T1000 (cell line): ENCODE data around the gene RCAN2.
"Not testable (repeated sequence)": the region's sequence is repeated elsewhere in the genome, so short reads cannot be mapped to it uniquely, and the experiment has no call there.

Source experiments
- DNase-seq: peaks from one replicate; lab custom pipeline; 2025; ENCODE audit warnings: mixed read lengths; lab: John Stamatoyannopoulos, UW

RCAN2 gene

DNA sequence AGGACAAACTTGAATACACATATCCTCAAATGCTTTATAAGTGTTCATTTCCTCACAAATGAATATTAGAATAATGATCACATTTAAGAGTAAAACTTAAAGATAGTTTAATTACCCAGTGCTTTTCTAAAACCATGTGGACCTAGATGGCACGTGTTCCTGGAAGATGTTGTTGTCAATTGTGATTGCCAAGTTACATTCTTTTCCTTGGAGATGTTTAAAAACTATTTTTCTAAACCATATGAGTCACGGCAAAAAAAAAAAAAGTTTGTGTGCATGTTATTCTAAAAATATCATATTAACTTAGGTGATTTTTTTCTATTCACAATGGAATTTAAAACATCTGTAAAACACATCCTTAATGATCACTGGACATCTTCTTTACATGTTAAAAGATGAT, 51.1 kb downstream of the RCAN2 start:
- DNase-seq: no peak

DNA sequence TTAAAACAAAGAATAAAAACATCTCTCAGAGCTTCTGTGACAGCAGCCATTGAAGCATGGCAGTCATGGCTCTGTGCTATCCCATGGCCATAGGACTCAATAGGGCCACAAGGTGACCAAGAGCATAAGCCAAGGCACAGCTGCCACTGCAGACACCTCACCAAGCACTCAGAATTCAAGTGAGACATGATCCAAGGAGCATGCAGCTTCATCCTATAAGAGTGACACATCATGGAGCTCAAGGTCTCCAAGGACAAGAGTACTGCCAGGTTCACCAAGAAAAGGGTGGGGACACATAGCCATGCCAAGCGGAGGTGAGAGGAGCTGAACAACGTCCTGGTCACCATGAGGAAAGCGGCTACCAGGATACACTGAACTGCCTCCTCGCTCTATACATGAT, 53.0 kb downstream of the RCAN2 start:
- DNase-seq: no peak

GRCh38 chr6:46437671-46438221, 53.5 kb downstream of the RCAN2 start:
- DNase-seq: no peak

DNA sequence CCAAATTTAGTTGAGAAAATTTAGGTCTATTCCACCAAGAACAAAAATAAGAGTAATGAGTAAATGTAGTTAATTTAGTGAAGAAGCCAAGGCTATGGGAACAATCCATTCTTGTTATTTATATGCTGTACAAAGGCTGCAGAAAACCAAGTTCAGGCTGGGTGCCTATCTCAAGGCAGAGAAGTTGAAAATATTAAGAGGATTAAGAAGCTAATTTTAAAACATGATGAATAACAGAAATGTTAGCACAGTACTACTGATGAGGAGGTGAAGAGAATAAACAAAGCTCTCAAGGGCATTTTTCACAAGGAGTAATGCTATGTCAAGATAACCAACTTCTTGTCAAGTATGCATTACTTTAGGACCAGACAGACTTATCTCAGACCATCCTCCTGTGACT, 68.6 kb downstream of the RCAN2 start:
- DNase-seq: no peak

- no peak for DNase-seq
Measured at GRCh38 chr6:46421939-46422338, 69.3 kb downstream of the RCAN2 start.

GRCh38 chr6:46420921-46421638, 70.2 kb downstream of the RCAN2 start:
- no peak for DNase-seq

DNA sequence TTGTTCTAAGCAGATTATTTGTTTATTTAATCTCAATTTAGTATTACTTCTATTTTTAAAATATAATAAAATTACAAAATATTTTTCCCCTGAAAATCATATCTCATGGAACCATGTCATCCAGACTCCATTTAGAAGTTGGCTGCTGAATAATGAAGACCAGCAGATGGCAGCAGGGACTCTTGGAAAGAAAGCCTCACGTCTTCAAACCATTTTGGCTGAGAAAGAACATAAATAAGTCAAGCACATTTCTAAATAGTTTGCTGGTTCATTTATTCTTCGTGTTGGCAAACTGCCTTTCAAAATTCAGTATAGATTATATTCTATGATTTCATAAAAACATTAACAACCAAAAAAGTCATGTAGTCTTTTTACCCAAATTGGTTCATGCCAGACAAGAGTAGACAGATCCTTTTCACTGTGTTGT, 71.7 kb downstream of the RCAN2 start:
- peak; percentile 47 for DNase-seq

GRCh38 chr6:46414398-46414797, 76.9 kb downstream of the RCAN2 start:
- DNase-seq: no peak

- DNase-seq: no peak
Measured at GRCh38 chr6:46412662-46413061, 78.6 kb downstream of the RCAN2 start.

- no peak for DNase-seq
Measured at GRCh38 chr6:46411456-46412197, 79.6 kb downstream of the RCAN2 start.

DNA sequence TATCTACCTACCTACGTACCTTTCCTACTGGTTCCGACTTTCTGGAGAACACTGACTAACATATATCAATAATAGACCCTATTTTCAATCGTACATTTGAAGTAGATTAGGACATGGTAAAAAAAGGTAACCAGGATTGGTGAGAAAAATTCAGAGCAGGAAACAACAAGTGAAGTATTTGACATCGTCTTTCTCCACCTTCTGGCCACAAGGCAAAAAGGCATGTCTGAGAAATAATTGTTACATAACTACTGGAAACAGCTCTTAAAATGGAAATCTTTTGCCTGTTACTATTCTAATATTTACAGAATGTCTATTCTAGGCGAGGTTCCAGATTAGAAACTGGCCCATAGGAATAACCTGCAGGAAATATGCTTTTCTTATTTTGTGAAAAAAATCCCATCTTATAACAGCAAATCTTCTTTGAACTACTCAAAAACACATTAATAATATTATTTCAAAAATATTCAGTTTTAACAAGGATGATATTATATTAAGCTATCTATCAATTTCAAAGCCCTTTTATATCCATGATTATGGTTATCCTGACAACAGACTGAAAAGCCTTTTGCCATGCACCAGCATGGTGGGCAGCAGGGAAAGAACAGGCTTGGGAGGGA, 80.8 kb downstream of the RCAN2 start:
- no peak for DNase-seq

DNA sequence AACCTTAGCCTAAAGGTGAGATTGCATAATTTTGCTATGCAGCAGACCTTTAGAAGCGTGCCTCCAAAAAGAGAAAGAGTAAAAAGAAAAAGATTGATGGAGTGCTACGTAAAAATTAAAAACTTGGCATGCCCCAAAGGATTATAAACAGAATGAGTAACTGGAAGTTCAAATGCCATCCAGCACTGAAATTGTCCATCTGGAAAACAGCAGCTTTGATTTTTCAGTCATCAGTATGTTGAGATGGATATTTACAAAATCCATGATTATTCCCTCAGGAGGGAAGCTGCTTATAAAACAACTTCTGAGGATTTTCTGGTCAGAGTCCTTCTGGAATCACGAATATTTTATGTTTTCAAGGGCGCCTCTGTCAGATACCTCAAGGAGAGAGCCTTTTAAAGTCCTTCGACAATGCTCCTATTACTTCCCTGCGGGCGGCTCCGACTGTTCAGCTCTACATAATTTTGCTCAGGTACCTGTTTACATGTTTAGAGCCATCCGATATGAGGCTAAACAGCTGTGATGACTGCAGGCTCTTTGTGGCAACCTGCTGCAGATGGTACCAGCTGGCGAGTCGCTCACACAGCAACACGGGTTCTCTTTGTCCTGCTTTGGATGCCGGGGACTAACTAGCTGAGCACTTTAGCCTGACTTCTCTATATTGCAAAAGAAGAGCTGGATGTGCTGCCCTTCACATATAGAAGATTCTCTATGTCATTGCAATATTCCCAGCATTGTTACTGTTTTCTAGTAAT, 83.3 kb downstream of the RCAN2 start:
- DNase-seq: no peak

DNA sequence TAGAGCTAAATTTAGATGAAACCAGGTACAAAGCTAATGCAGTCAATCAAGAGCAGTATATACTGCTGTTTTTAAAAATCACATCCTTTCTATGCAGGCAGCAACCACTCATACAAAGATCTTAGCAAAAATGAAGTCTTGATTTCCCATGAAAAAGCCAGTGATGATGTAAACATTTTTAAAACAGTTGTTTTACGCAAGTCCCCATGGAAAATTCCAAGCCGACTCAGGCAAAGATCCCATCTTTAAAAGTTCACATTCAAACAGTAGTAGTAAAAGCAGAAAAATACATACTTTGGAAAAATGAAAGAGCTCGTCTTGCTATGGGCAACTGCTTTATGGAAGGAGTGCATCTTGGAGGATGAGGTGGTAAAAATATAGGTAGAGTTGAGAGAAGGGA, 84.0 kb downstream of the RCAN2 start:
- DNase-seq: no peak

GRCh38 chr6:46405620-46406180, 85.5 kb downstream of the RCAN2 start:
- not testable (repeated sequence) for DNase-seq

- no peak for DNase-seq
Measured at GRCh38 chr6:46400898-46401297, 90.4 kb downstream of the RCAN2 start.

DNA sequence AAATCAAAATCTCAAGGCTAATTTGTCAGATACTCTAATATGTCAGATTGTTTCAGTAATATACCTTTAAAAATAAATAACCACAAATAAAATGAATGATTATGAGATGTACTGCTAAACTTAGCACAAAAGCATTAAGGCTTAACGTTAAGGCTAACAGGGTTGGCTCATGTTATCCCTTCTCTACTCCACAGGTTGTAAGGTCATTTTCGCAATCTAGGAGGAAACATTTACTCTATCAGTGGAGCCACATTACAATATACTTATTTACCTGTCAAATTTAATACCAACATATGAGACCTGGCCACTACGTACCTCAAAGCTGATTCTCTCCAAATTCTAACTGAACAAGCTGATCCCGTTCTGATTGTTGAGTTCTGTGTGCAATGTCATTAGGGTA, 95.7 kb downstream of the RCAN2 start:
- DNase-seq: no peak

DNA sequence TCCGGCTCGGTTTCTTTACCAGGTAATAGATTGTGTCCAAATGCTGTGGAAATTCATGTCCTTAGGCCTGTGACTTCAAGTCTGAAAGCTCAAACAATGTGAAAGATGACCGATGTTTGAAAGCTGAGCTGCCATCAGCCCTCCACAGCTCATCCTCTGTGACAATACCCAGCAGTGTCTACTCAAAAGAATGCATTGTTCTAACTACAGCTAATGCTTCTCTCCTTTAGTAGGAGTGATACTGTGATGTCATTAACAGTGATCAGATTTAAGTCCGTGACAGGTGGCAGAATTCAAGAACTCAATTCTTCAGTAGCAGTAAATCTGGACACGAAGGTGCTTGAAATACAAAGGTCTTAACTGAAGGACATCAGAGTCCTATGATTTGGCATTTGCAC, 97.3 kb downstream of the RCAN2 start:
- no peak for DNase-seq

- no peak for DNase-seq
Measured at GRCh38 chr6:46393161-46393939, 97.9 kb downstream of the RCAN2 start.

- no peak for DNase-seq
Measured at GRCh38 chr6:46392294-46392693, 99.0 kb downstream of the RCAN2 start.

GRCh38 chr6:46390153-46390876, 100.9 kb downstream of the RCAN2 start:
- DNase-seq: no peak
